ENCODE measurements around the gene OBP2A. TPM values are rescaled to one million over a fixed set of nuclear protein-coding genes. Genes with fewer than 3 reads are reported as not detected.

Gene OBP2A
- total RNA-seq, 2 experiments from 2014 or later, result not detected

GRCh38 chr9:135555203-135555602 is 9.3 kb downstream of the OBP2A start:
- Histone ChIP-seq H3K4me2 (ENCODE audit: low read length) (no peak overlapping the region), H2AFZ (ENCODE audit: low read length) (no peak overlapping the region), H3K79me2 (ENCODE audit: insufficient read depth, low read depth, low read length) (no peaks in the 10 kb centered on the region), H3K36me3 (ENCODE audit: insufficient read depth, low read length) (no peaks in the 10 kb centered on the region), H3K9me3 (ENCODE audit: low read length) (no peaks in the 10 kb centered on the region), H3K4me1 (ENCODE audit: insufficient read depth, low read length, poor library complexity, severe bottlenecking) (no peaks in the 10 kb centered on the region), H3K27ac (ENCODE audit: low read depth, low read length, poor library complexity, severe bottlenecking) (no peak overlapping the region), H4K20me1 (ENCODE audit: insufficient read depth, low read length) (no peaks in the 10 kb centered on the region), H3K9me2 (ENCODE audit: insufficient read depth, low read length) (no peaks in the 10 kb centered on the region), H3K4me3 (ENCODE audit: low read depth, low read length, poor library complexity, severe bottlenecking) (no peak overlapping the region)
- BruUV-seq (replicated peaks), result no TSS peak
- no peak for TF ChIP-seq EZH2phosphoT487 (IDR thresholded peaks at IDR 0.05; ENCODE audit: borderline replicate concordance, low read depth, low read length)
- no peak for TF ChIP-seq CTCF (conservative IDR thresholded peaks at IDR 0.05; ENCODE audit: low read length)
- DNase-seq (ENCODE audit: low spot score), result no peak
- ChIA-PET CTCF (ENCODE audit: unreplicated experiment) (no interaction called here), POLR2A (no interaction called here)
- intact Hi-C loops (cut with micrococcal nuclease; ENCODE audit: unreplicated experiment), result no loop called here

GRCh38 chr9:135555910-135556309 is 10.0 kb downstream of the OBP2A start:
- no TSS peak for BruUV-seq (replicated peaks)
- no peak for DNase-seq (ENCODE audit: low spot score)
- CTCF ChIA-PET (ENCODE audit: unreplicated experiment), result no interaction called here
- no peak overlapping the region for H3K4me2 ChIP-seq (ENCODE audit: low read length)
- no peaks in the 10 kb centered on the region for H3K79me2 ChIP-seq (ENCODE audit: insufficient read depth, low read depth, low read length)
- POLR2A ChIA-PET, result no interaction called here
- intact Hi-C loops (cut with micrococcal nuclease; ENCODE audit: unreplicated experiment), result no loop called here
- no peaks in the 10 kb centered on the region for H3K9me2 ChIP-seq (ENCODE audit: insufficient read depth, low read length)
- H3K27ac ChIP-seq (ENCODE audit: low read depth, low read length, poor library complexity, severe bottlenecking), result no peak overlapping the region
- H3K4me1 ChIP-seq (ENCODE audit: insufficient read depth, low read length, poor library complexity, severe bottlenecking), result no peaks in the 10 kb centered on the region
- no peaks in the 10 kb centered on the region for H4K20me1 ChIP-seq (ENCODE audit: insufficient read depth, low read length)
- H3K9me3 ChIP-seq (ENCODE audit: low read length), result no peaks in the 10 kb centered on the region
- no peak overlapping the region for H3K4me3 ChIP-seq (ENCODE audit: low read depth, low read length, poor library complexity, severe bottlenecking)
- no peak for TF ChIP-seq EZH2phosphoT487 (IDR thresholded peaks at IDR 0.05; ENCODE audit: borderline replicate concordance, low read depth, low read length)
- no peak for TF ChIP-seq CTCF (conservative IDR thresholded peaks at IDR 0.05; ENCODE audit: low read length)
- no peaks in the 10 kb centered on the region for H3K36me3 ChIP-seq (ENCODE audit: insufficient read depth, low read length)
- no peak overlapping the region for H2AFZ ChIP-seq (ENCODE audit: low read length)

GRCh38 chr9:135559606-135560005 is 13.7 kb downstream of the OBP2A start:
- intact Hi-C loops (cut with micrococcal nuclease; ENCODE audit: unreplicated experiment), result no loop called here
- no peaks in the 10 kb centered on the region for H3K9me3 ChIP-seq (ENCODE audit: low read length)
- H3K4me2 ChIP-seq (ENCODE audit: low read length), result no peak overlapping the region
- H3K9me2 ChIP-seq (ENCODE audit: insufficient read depth, low read length), result no peaks in the 10 kb centered on the region
- TF ChIP-seq CTCF (conservative IDR thresholded peaks at IDR 0.05; ENCODE audit: low read length) (no peak), EZH2phosphoT487 (IDR thresholded peaks at IDR 0.05; ENCODE audit: borderline replicate concordance, low read depth, low read length) (no peak)
- ChIA-PET CTCF (ENCODE audit: unreplicated experiment) (no interaction called here), POLR2A (no interaction called here)
- H2AFZ ChIP-seq (ENCODE audit: low read length), result no peak overlapping the region
- H3K27ac ChIP-seq (ENCODE audit: low read depth, low read length, poor library complexity, severe bottlenecking), result no peak overlapping the region
- BruUV-seq (replicated peaks), result no TSS peak
- DNase-seq (ENCODE audit: low spot score), result no peak
- H3K36me3 ChIP-seq (ENCODE audit: insufficient read depth, low read length), result no peaks in the 10 kb centered on the region
- no peaks in the 10 kb centered on the region for H3K4me1 ChIP-seq (ENCODE audit: insufficient read depth, low read length, poor library complexity, severe bottlenecking)
- H3K4me3 ChIP-seq (ENCODE audit: low read depth, low read length, poor library complexity, severe bottlenecking), result no peak overlapping the region
- no peaks in the 10 kb centered on the region for H4K20me1 ChIP-seq (ENCODE audit: insufficient read depth, low read length)
- no peaks in the 10 kb centered on the region for H3K79me2 ChIP-seq (ENCODE audit: insufficient read depth, low read depth, low read length)
